Measurements from ENCODE around the gene MOB1B. TPM values are rescaled to one million over a fixed set of nuclear protein-coding genes. Genes with fewer than 3 reads are reported as not detected.

Gene MOB1B
- total and polyA plus RNA-seq, 9 donors, result 6.4 to 25.7 (median 17.6) TPM

DNA sequence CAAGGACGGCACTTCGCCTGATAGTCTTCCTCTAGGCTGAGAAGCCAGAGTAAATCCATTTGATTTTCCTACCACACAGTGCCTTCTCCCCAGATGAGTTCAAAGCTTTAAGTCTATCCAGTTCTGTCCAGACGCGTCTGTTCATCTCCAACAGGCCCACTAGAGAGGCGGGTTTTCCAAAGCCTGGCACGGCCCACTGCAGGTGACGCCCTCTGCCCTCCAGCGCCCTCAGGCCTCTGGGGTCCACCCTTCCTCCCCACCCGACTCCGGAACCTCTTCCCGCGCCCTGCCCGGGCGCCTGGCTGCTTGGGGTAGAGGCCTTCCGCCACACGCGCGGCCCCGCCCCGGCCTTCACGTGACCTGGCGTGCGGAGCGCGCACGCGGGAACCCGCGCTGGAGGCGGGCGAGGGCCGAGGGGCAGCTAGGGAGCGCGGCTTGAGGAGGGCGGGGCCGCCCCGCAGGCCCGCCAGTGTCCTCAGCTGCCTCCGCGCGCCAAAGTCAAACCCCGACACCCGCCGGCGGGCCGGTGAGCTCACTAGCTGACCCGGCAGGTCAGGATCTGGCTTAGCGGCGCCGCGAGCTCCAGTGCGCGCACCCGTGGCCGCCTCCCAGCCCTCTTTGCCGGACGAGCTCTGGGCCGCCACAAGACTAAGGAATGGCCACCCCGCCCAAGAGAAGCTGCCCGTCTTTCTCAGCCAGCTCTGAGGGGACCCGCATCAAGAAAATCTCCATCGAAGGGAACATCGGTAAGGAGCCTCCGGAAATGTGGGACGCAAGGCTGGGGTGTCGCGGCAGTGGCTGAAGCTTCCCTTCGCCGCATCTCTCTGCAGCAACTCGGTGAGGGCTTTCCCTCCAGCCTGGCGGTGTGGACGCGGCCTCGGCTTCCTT is 91.3 kb downstream of the MOB1B start, which contains the start of gene DCK:
Gene DCK (plus strand): TSS at position 469 of the 888 bp plus-strand sequence. CDS start 187 bp downstream, at position 656.
- Histone ChIP-seq H3K9me3 (no peaks in the 10 kb centered on the region), H3K27ac (peak within 1 kb of the TSS; percentile 13 to 79), H3K4me1 (ENCODE audit: insufficient read depth) (peaks cover 4% of the 10 kb centered on the region), H3K4me3 (peak within 1 kb of the TSS; percentile 83), H3K27me3 (no peaks in the 10 kb centered on the region), H3K36me3 (no peaks in the 10 kb centered on the region)
- intact Hi-C loops (cut with DNase I), result loop anchor here in 3 of 4 donors (5.0 to 10.0 kb wide), 3 partner anchors 89 to 159 kb away; partner anchors contain the start of genes GRSF1 (in 3 of the 3) and MOB1B (in 1 of the 3)
- DNase-seq, result peak; percentile 88 to 95 (median 90)
- TF ChIP-seq POLR2A (IDR thresholded peaks at IDR 0.05), result peak; percentile 67
- TF ChIP-seq, protein P1, sequence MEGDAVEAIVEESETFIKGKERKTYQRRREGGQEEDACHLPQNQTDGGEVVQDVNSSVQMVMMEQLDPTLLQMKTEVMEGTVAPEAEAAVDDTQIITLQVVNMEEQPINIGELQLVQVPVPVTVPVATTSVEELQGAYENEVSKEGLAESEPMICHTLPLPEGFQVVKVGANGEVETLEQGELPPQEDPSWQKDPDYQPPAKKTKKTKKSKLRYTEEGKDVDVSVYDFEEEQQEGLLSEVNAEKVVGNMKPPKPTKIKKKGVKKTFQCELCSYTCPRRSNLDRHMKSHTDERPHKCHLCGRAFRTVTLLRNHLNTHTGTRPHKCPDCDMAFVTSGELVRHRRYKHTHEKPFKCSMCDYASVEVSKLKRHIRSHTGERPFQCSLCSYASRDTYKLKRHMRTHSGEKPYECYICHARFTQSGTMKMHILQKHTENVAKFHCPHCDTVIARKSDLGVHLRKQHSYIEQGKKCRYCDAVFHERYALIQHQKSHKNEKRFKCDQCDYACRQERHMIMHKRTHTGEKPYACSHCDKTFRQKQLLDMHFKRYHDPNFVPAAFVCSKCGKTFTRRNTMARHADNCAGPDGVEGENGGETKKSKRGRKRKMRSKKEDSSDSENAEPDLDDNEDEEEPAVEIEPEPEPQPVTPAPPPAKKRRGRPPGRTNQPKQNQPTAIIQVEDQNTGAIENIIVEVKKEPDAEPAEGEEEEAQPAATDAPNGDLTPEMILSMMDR (IDR thresholded peaks at IDR 0.05), result no peak
- 0% methylated on average over 51 to 74 of the region's 74 CpGs for WGBS, 3 donors

DNA sequence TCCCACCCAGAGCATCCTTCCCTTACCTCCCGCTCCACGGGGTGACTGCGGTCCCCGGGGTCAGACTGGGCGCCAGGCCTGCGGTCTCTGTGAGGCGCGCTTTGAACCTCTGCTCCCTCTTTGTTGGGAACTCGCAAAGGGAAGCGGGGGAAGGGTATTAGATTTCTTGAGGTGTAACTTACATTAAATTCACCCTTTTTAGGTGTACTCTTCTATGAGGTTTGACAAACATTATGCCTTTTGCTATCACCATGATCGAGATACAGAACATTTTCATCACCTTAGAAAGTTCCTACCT is 91.8 kb downstream of the MOB1B start:
- DNase-seq, result no peak
- 1 to 3% (median 2%) methylated on average over 11 of the region's 11 CpGs for WGBS, 3 donors

DNA sequence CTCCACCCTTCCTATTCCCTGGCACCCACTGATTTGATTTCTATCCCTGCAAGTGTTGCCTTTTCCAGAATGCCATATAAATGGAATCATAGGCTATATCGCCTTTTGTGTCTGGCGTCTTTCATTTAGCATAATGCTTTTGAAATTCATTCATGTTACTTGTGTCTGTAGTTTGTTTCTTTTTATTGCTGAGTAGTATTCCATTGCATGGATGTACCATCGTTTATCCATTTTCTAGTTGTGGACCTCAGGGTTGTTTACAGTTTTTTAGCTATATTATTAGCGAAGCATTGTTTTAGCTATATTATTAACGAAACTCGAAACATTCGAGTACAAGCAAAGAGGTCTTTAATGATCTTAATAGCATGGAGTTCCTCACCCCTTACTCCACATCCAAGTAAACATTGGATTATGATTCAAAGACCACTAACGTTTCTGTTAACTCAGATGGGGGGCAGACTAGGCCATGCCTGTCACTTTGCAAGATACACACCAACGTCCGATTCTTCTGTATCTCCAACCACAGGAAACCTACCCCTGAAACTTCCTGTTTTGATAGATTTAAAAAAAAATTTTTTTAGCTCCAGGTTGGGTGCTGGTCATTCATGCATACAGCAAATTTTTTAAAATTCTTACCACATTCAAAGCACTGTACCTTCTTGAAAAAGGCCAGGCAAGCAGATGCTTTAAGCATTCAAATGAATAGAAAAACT is 92.4 kb downstream of the MOB1B start:
- TF ChIP-seq POLR2A (IDR thresholded peaks at IDR 0.05) (no peak), EP300 (IDR thresholded peaks at IDR 0.05) (no peak)
- TF ChIP-seq, protein P1 (IDR thresholded peaks at IDR 0.05), result no peak
- H3K4me1 ChIP-seq (ENCODE audit: insufficient read depth), result peaks cover 4% of the 10 kb centered on the region
- no peaks in the 10 kb centered on the region for H3K36me3 ChIP-seq
- peak overlapping the region; percentile 83 for H3K4me3 ChIP-seq
- no peaks in the 10 kb centered on the region for H3K27me3 ChIP-seq
- DNase-seq, result no peak
- H3K27ac ChIP-seq, result no peak overlapping the region
- WGBS, 3 donors, result 76 to 80% (median 77%) methylated on average over 10 of the region's 10 CpGs
- no peaks in the 10 kb centered on the region for H3K9me3 ChIP-seq
- intact Hi-C loops (cut with DNase I), result loop anchor here in 3 of 4 donors (5.0 to 10.0 kb wide), 3 partner anchors 90 to 160 kb away; partner anchors contain the start of genes GRSF1 (in 3 of the 3) and MOB1B (in 1 of the 3)

More for the DNA sequence above, 91.8 kb downstream of the MOB1B start:
- Histone ChIP-seq H3K27me3 (no peaks in the 10 kb centered on the region), H3K9me3 (no peaks in the 10 kb centered on the region), H3K27ac (peak overlapping the region; percentile 13 to 79), H3K4me1 (ENCODE audit: insufficient read depth) (peaks cover 4% of the 10 kb centered on the region), H3K36me3 (no peaks in the 10 kb centered on the region), H3K4me3 (peak overlapping the region; percentile 83)
- TF ChIP-seq, protein P1 (IDR thresholded peaks at IDR 0.05), result no peak
- intact Hi-C loops (cut with DNase I), result loop anchor here in 3 of 4 donors (5.0 to 10.0 kb wide), 3 partner anchors 89 to 159 kb away; partner anchors contain the start of genes GRSF1 (in 3 of the 3) and MOB1B (in 1 of the 3)

DNA sequence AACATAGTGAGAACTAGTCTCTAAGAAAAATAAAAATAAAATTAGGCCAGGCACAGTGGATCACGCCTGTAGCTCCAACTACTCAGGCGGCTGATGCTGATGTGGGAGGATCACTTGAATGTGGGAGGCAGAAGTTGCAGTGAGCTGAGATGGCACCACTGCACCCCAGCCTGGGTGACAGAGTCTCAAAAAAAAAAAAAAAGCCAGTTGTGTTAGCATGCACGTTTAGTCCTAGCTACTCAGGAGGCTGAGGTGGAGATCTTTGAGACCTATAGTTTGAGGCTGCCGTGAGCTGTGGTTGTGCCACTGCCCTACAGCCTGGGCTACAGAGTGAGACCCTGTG is 93.8 kb downstream of the MOB1B start:
- WGBS, 3 donors, result 65 to 72% (median 70%) methylated on average over 4 of the region's 4 CpGs
- no peak overlapping the region for H3K27ac ChIP-seq
- no peaks in the 10 kb centered on the region for H3K9me3 ChIP-seq
- no peak overlapping the region for H3K4me3 ChIP-seq
- intact Hi-C loops (cut with DNase I), result loop anchor here in 1 of 4 donors (10.0 kb wide), 2 partner anchors 91 to 161 kb away; partner anchors contain the start of genes GRSF1 and MOB1B
- TF ChIP-seq EP300 (IDR thresholded peaks at IDR 0.05), result no peak
- TF ChIP-seq POLR2A (IDR thresholded peaks at IDR 0.05), result no peak
- TF ChIP-seq, protein P1 (IDR thresholded peaks at IDR 0.05), result no peak
- H3K27me3 ChIP-seq, result no peaks in the 10 kb centered on the region
- DNase-seq, result no peak
- H3K36me3 ChIP-seq, result no peaks in the 10 kb centered on the region
- H3K4me1 ChIP-seq (ENCODE audit: insufficient read depth), result peaks cover 4% of the 10 kb centered on the region
